ENCODE results near the gene GRK4. TPM values are rescaled to one million over a fixed set of nuclear protein-coding genes. Genes with fewer than 3 reads are reported as not detected.

Gene GRK4
- total and polyA plus RNA-seq, 2 experiments from 2014 or later, result 5.8 to 6.5 TPM

- Histone ChIP-seq H3K79me2 (ENCODE audit: insufficient read depth) (peaks cover 64% of the 10 kb centered on the region), H2AFZ (peak overlapping the region; percentile 95), H4K20me1 (ENCODE audit: insufficient read depth) (no peaks in the 10 kb centered on the region; the same call in 1 of the 2 replicates), H3K9ac (peak overlapping the region; percentile 95), H3K27ac (no peak overlapping the region), H3K36me3 (ENCODE audit: low read depth) (no peaks in the 10 kb centered on the region), H3F3A (ENCODE audit: insufficient read depth) (peaks cover 8% of the 10 kb centered on the region; the same call in 1 of the 2 replicates), H3K9me3 (ENCODE audit: low read depth) (no peaks in the 10 kb centered on the region), H3K4me1 (ENCODE audit: insufficient read depth) (peaks cover 18% of the 10 kb centered on the region), H3K27me3 (replicated peaks; ENCODE audit: insufficient read depth) (no peaks in the 10 kb centered on the region), H3K4me2 (ENCODE audit: unreplicated experiment) (peak overlapping the region; percentile 95), H3K9me2 (ENCODE audit: insufficient read depth) (no peaks in the 10 kb centered on the region), H3K4me3 (peak overlapping the region; percentile 99)
- in situ Hi-C loops (cut with MboI), result no loop called here
- WGBS, 2 experiments (ENCODE audit: low coverage in 1 of 2, low lambda C conversion rate in 2 of 2, missing lambda C conversion rate in 2 of 2), result 46 to 47% methylated on average over 5 of the region's 5 CpGs
- TF ChIP-seq EZH2phosphoT487 (IDR thresholded peaks at IDR 0.05; ENCODE audit: insufficient read depth, low read depth) (no peak), EZH2 (IDR thresholded peaks at IDR 0.05; ENCODE audit: insufficient read depth, poor library complexity, severe bottlenecking) (no peak)
- no peak for DNase-seq
Observed at GRCh38 chr4:2964706-2965258, 1.4 kb downstream of the GRK4 start.

DNA sequence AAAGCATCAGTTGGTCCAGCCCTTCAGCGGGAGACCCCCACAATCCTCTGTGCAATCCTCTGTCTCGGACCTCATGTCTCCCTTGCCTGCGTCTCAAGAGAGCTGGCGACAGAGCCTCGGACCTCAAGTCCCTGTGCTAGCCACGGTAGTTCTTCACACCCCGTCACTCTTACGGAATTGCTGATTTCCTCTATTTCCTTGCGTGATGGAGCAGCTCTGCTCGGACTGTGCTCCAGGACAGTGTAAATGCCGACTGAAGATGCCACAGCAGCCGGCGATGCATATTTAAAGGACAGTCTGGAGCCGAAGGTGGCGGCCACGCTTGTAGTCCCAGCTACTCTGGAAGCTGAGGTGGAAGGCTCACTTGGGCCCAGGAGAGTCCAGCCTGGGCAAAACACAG is 1.9 kb downstream of the GRK4 start:
- TF ChIP-seq EZH2phosphoT487 (IDR thresholded peaks at IDR 0.05; ENCODE audit: insufficient read depth, low read depth) (no peak), EZH2 (IDR thresholded peaks at IDR 0.05; ENCODE audit: insufficient read depth, poor library complexity, severe bottlenecking) (no peak)
- Histone ChIP-seq H3K27ac (no peak overlapping the region), H3K79me2 (ENCODE audit: insufficient read depth) (peaks cover 60% of the 10 kb centered on the region), H4K20me1 (ENCODE audit: insufficient read depth) (no peaks in the 10 kb centered on the region; the same call in 1 of the 2 replicates), H3K4me2 (ENCODE audit: unreplicated experiment) (no peak overlapping the region), H3K9ac (no peak overlapping the region), H3K27me3 (replicated peaks; ENCODE audit: insufficient read depth) (no peaks in the 10 kb centered on the region), H3K36me3 (ENCODE audit: low read depth) (no peaks in the 10 kb centered on the region), H2AFZ (no peak overlapping the region), H3K9me3 (ENCODE audit: low read depth) (no peaks in the 10 kb centered on the region), H3K9me2 (ENCODE audit: insufficient read depth) (no peaks in the 10 kb centered on the region), H3F3A (ENCODE audit: insufficient read depth) (peaks cover 8% of the 10 kb centered on the region; the same call in 1 of the 2 replicates), H3K4me3 (no peak overlapping the region), H3K4me1 (ENCODE audit: insufficient read depth) (peaks cover 18% of the 10 kb centered on the region)
- in situ Hi-C loops (cut with MboI), result no loop called here
- 89 to 93% methylated on average over 16 of the region's 16 CpGs for WGBS, 2 experiments (ENCODE audit: low coverage in 1 of 2, low lambda C conversion rate in 2 of 2, missing lambda C conversion rate in 2 of 2)
- DNase-seq, result no peak

DNA sequence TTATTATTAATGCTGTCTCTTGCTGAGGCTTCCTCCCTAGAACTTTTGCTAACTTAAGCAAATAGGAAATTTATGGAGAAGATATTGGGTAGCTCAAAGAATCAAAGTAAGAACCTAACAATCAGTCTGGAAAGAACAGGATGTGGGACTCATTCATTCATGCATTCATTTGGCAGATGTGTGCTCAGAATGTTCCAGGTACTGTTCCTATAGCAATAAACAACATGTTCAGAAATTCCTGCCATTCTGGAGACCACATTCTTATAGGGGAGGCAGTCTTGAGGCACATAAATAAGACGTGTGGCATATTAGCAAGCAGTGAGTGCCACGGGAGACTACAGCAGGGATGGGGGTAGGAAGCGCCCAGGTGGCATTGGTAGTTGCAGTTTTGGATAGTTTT is 5.0 kb downstream of the GRK4 start:
- TF ChIP-seq EZH2 (IDR thresholded peaks at IDR 0.05; ENCODE audit: insufficient read depth, poor library complexity, severe bottlenecking) (no peak), EZH2phosphoT487 (IDR thresholded peaks at IDR 0.05; ENCODE audit: insufficient read depth, low read depth) (no peak)
- in situ Hi-C loops (cut with MboI), result no loop called here
- peaks cover 35% of the 10 kb centered on the region for H3K79me2 ChIP-seq (ENCODE audit: insufficient read depth)

DNA sequence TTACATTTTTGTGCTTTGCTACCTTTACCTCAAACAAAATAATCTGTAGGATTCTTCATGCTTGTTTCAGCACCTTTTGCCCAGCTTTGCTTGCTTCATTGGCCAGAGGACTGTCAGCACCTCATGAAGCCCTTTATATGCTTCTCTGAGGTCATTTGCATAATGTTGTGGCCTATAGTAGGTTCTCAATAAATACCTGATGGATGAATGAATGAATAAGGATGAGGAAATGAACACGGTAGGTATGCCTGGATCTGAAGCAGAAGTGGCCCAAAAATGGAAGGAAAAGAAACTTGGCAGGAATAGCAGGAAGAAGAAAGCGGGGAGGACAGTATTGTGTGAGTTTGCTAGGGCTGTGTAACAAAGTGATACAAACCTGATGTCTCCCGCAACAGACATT is 7.9 kb downstream of the GRK4 start:
- no peaks in the 10 kb centered on the region for H3K9me3 ChIP-seq (ENCODE audit: low read depth)
- no peak overlapping the region for H2AFZ ChIP-seq
- H3K27me3 ChIP-seq (replicated peaks; ENCODE audit: insufficient read depth), result no peaks in the 10 kb centered on the region
- WGBS, 2 experiments (ENCODE audit: low coverage in 1 of 2, low lambda C conversion rate in 2 of 2, missing lambda C conversion rate in 2 of 2), result 97 to 100% methylated on average over 3 of the region's 3 CpGs
- no peak for TF ChIP-seq EZH2phosphoT487 (IDR thresholded peaks at IDR 0.05; ENCODE audit: insufficient read depth, low read depth)
- TF ChIP-seq EZH2 (IDR thresholded peaks at IDR 0.05; ENCODE audit: insufficient read depth, poor library complexity, severe bottlenecking), result no peak
- H3K4me3 ChIP-seq, result no peak overlapping the region
- no peaks in the 10 kb centered on the region for H3K4me1 ChIP-seq (ENCODE audit: insufficient read depth)
- no peak overlapping the region for H3K4me2 ChIP-seq (ENCODE audit: unreplicated experiment)
- H3K9me2 ChIP-seq (ENCODE audit: insufficient read depth), result no peaks in the 10 kb centered on the region
- in situ Hi-C loops (cut with MboI), result no loop called here
- no peak overlapping the region for H3K27ac ChIP-seq
- no peaks in the 10 kb centered on the region for H3K36me3 ChIP-seq (ENCODE audit: low read depth)
- DNase-seq, result no peak
- H3K9ac ChIP-seq, result no peak overlapping the region
- H4K20me1 ChIP-seq (ENCODE audit: insufficient read depth), result no peaks in the 10 kb centered on the region
- H3F3A ChIP-seq (ENCODE audit: insufficient read depth), result no peaks in the 10 kb centered on the region
- H3K79me2 ChIP-seq (ENCODE audit: insufficient read depth), result peaks cover 18% of the 10 kb centered on the region

More for the DNA sequence above, 5.0 kb downstream of the GRK4 start:
- Histone ChIP-seq H2AFZ (no peak overlapping the region), H3K9me3 (ENCODE audit: low read depth) (no peaks in the 10 kb centered on the region), H3K4me3 (no peak overlapping the region), H3K36me3 (ENCODE audit: low read depth) (no peaks in the 10 kb centered on the region), H3K9me2 (ENCODE audit: insufficient read depth) (no peaks in the 10 kb centered on the region), H3K27me3 (replicated peaks; ENCODE audit: insufficient read depth) (no peaks in the 10 kb centered on the region), H3K9ac (no peak overlapping the region), H3K27ac (no peak overlapping the region), H3K4me1 (ENCODE audit: insufficient read depth) (0 out of 2 replicates have a peak, but pooled peaks cover 5% of the 10 kb centered on the region), H3F3A (ENCODE audit: insufficient read depth) (no peaks in the 10 kb centered on the region), H3K4me2 (ENCODE audit: unreplicated experiment) (no peak overlapping the region), H4K20me1 (ENCODE audit: insufficient read depth) (no peaks in the 10 kb centered on the region)
- DNase-seq, result no peak
- 58 to 61% methylated on average over 3 of the region's 3 CpGs for WGBS, 2 experiments (ENCODE audit: low coverage in 1 of 2, low lambda C conversion rate in 2 of 2, missing lambda C conversion rate in 2 of 2)

Measured in GM23248 (cell line).